Keratinocyte (primary cell): ENCODE results near the gene UMAD1.

Experiments
- EZH2 ChIP-seq: IDR thresholded peaks from one replicate; pipeline ENCODE4 v1.6.1; 2012; ENCODE audit warnings: inconsistent platforms, mild to moderate bottlenecking, low read length, moderate library complexity
- TF ChIP-seq, protein P1 (sequence below), 3 experiments: IDR thresholded peaks in 1 of 3; conservative IDR thresholded peaks in 1 of 3; optimal IDR thresholded peaks in 1 of 3; 2 replicates in 2 of 3; 3 replicates in 1 of 3; pipeline versions ENCODE3 to v1.5.1; 2011; ENCODE audit warnings: low read length in 3 of 3, mild to moderate bottlenecking in 3 of 3, moderate library complexity in 2 of 3, control low read depth in 1 of 3, inconsistent platforms in 1 of 3; ENCODE audit not compliant: insufficient read depth in 2 of 3; ENCODE audit errors: extremely low read depth in 1 of 3

DNA sequence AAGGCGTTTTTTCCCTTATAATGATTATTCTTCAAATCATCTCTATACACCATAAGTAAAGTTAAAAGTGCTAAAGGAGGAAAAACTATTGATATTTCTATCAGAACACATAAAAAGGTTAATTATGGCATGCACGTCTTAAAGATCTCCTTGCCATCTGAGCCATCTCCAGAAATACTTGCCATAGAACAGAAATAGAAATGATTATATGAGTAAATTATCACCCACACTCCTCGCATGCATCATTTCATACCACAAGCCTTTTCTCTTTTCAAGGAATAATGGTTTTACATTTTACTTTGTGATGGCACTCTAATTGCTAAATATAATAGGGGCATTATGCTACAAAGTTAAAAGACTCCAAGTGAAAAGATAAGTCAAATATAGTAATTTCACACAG is 272.4 kb downstream of the UMAD1 start:
- TF ChIP-seq, protein P1, sequence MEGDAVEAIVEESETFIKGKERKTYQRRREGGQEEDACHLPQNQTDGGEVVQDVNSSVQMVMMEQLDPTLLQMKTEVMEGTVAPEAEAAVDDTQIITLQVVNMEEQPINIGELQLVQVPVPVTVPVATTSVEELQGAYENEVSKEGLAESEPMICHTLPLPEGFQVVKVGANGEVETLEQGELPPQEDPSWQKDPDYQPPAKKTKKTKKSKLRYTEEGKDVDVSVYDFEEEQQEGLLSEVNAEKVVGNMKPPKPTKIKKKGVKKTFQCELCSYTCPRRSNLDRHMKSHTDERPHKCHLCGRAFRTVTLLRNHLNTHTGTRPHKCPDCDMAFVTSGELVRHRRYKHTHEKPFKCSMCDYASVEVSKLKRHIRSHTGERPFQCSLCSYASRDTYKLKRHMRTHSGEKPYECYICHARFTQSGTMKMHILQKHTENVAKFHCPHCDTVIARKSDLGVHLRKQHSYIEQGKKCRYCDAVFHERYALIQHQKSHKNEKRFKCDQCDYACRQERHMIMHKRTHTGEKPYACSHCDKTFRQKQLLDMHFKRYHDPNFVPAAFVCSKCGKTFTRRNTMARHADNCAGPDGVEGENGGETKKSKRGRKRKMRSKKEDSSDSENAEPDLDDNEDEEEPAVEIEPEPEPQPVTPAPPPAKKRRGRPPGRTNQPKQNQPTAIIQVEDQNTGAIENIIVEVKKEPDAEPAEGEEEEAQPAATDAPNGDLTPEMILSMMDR (optimal IDR thresholded peaks at IDR 0.05 in 1 of 3, IDR thresholded peaks at IDR 0.05 in 1 of 3, conservative IDR thresholded peaks at IDR 0.05 in 1 of 3; ENCODE audit: extremely low read depth in 1 of 3, insufficient read depth in 2 of 3, low read length in 3 of 3) = no peak
- TF ChIP-seq EZH2 = no peak
